GM21786 (cell line): ENCODE measurements around the gene FCRL6.

Source experiments
- ATAC-seq: cut with Tn5 transposase; IDR thresholded peaks from one replicate; pipeline ENCODE4 v1.9.1; 2021; ENCODE audit not compliant: unreplicated experiment

FCRL6 gene

GRCh38 chr1:159832309-159832708 lies 30.1 kb downstream of the FCRL6 start:
- no peak for ATAC-seq

GRCh38 chr1:159835356-159835755 lies 33.2 kb downstream of the FCRL6 start:
- no peak for ATAC-seq

GRCh38 chr1:159835862-159836525 lies 33.8 kb downstream of the FCRL6 start:
- ATAC-seq: no peak

GRCh38 chr1:159838715-159839114 lies 36.6 kb downstream of the FCRL6 start:
- peak; percentile 56 for ATAC-seq

GRCh38 chr1:159839116-159839849 lies 37.1 kb downstream of the FCRL6 start:
- ATAC-seq: peak; percentile 80

GRCh38 chr1:159841749-159842148 lies 39.6 kb downstream of the FCRL6 start:
- no peak for ATAC-seq

- ATAC-seq: no peak
Measured at GRCh38 chr1:159843459-159843858, 41.3 kb downstream of the FCRL6 start.

GRCh38 chr1:159845751-159846629 lies 43.8 kb downstream of the FCRL6 start:
- ATAC-seq: no peak

DNA sequence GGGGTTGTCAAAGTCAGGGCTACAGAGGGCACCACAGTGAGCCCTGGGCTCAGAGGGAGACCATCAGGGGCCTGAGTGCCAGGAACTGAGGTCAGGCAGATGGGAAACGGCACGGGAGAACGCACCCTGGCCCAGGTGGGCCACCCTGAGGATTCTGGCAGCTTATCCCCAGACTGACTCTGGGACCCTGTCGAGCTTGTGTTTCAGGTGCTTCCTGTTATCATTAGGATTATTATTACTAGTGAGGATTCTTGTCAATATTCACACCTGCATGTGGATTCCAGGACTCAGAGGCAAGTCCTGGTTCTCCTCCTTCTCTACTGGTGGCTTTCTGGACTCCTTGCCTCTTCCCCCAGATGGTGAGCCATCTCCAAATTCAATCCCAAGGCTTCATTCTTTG lies 45.1 kb downstream of the FCRL6 start:
- ATAC-seq: no peak

- no peak for ATAC-seq
Measured at GRCh38 chr1:159848326-159848725, 46.2 kb downstream of the FCRL6 start.

- no peak for ATAC-seq
Measured at GRCh38 chr1:159849626-159850366, 47.6 kb downstream of the FCRL6 start.

DNA sequence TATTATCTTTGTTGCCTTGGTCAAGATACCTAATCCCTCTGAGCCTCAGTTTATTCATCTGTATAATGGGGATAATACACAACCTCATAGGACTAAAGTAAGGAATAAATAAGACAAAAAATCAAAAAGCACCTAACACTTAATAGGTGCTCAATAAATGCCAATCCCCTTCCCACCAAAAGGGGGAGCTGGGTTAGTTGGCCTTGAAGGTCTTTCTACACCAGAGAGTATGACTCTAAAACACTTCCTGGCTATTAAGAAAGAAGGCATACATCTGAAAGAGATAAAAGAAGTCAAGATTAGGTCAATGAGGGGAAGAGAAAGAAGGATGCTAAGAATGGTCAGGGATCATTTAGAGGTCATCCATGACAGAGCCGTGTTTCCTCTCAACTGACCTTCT lies 49.2 kb downstream of the FCRL6 start:
- ATAC-seq: no peak

- no peak for ATAC-seq
Measured at GRCh38 chr1:159853417-159854115, 51.4 kb downstream of the FCRL6 start.

- ATAC-seq: no peak
Measured at GRCh38 chr1:159854116-159854692, 52.0 kb downstream of the FCRL6 start.

DNA sequence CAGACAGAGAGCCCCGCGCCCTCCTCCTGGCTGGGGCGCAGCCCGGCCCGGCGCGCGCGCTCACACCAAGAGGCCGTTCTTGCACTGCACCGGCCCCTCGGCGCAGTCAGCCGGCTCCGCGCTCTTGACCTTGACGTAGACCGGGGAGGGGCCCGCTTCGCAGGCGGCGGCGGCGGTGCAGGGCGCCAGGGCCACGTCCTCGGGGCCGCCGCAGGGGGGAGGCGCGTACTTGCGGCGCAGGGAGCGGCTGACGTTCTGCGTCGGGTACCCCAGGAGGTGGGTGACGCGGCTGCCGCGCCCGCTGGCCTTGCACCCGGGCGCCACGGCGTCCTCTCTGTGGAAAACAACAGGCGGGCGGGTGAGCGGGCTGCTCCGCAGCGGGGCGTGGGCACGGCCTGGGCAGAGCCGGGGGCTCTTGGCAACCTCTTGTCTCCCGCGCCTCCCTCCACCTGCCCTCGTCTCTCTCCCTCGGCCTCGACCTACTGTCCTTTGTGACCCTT lies 52.6 kb downstream of the FCRL6 start:
- ATAC-seq: peak; percentile 63

GRCh38 chr1:159855709-159856108 lies 53.5 kb downstream of the FCRL6 start:
- no peak for ATAC-seq

DNA sequence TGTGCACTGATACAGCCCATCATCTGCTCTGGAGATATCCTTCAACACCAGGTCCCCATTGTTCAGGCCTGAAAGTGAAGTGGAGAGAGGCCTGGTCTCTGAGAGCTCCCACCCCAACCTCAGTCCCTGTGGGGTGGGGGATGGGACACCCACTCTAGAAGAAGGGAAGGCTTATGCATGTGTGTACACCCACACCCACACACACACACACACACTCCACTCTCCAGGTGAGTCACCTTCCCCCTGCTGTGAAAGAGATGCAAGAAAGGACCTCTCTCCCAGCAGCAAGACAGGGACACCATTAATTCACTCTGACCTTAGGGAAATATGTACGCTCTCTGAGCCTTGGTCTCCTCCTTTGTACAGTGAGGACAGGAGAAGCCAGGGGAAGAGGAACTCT lies 54.4 kb downstream of the FCRL6 start:
- no peak for ATAC-seq

DNA sequence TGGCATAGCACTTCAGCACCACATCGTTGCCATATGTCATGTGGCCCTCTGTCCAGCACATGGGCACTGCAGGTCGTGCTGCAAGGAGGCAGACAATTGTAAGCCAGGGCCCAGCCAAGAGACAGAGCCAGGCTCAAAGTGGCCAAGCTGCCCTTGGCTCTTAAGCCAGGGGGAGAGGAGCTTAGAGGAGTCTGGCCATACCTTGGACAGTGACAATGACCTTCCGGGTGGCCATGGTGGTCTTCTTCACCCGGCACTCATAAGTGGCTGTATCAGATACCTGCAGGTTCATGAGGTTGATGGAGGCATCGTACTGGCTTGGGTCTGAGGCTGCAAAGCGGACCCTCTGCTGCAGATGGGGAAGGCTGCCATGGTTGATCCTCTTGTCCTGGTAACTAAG lies 55.7 kb downstream of the FCRL6 start:
- ATAC-seq: no peak

GRCh38 chr1:159859767-159860322 lies 57.7 kb downstream of the FCRL6 start:
- ATAC-seq: no peak

- ATAC-seq: no peak
Measured at GRCh38 chr1:159860456-159860855, 58.3 kb downstream of the FCRL6 start.
